ENCODE results near the gene ENHO. TPM values are rescaled to one million over a fixed set of nuclear protein-coding genes. Genes with fewer than 3 reads are reported as not detected.

Gene ENHO
- total RNA-seq, 4 donors from 2014 or later: 2.7 to 22.1 (median 16.3) TPM

DNA sequence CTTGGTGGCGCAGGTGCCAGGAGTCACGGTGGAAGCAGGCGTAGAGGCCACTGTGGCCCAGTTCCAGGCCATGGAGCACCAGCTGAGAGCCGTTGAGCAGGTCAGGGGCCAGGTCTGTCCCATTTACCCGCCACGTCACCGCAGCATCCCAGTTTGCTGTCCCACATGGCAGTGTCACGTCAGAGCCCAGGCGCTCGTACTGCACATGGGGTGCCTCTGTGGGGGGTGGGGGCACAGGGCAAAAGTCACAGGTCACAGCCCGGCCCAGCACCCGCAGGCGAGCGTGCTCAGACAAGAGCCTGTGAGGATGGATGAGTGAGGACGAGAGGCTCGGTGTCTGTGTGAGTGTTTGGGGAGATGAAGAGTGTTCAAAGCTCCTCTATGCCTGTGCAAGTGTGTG is 41.8 kb upstream of the ENHO start:
- H3K27ac ChIP-seq: no peak overlapping the region
- TF ChIP-seq EP300 (IDR thresholded peaks at IDR 0.05): no peak
- TF ChIP-seq POLR2A (IDR thresholded peaks at IDR 0.05): no peak
- TF ChIP-seq, protein P1, sequence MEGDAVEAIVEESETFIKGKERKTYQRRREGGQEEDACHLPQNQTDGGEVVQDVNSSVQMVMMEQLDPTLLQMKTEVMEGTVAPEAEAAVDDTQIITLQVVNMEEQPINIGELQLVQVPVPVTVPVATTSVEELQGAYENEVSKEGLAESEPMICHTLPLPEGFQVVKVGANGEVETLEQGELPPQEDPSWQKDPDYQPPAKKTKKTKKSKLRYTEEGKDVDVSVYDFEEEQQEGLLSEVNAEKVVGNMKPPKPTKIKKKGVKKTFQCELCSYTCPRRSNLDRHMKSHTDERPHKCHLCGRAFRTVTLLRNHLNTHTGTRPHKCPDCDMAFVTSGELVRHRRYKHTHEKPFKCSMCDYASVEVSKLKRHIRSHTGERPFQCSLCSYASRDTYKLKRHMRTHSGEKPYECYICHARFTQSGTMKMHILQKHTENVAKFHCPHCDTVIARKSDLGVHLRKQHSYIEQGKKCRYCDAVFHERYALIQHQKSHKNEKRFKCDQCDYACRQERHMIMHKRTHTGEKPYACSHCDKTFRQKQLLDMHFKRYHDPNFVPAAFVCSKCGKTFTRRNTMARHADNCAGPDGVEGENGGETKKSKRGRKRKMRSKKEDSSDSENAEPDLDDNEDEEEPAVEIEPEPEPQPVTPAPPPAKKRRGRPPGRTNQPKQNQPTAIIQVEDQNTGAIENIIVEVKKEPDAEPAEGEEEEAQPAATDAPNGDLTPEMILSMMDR (IDR thresholded peaks at IDR 0.05): no peak
- H3K4me3 ChIP-seq: no peak overlapping the region
- no peak for DNase-seq (ENCODE audit: low spot score in 2 of 2)
- H3K9me3 ChIP-seq: peaks cover 0 to 6% (median 0%) of the 10 kb centered on the region in 4 donors
- H3K4me1 ChIP-seq: peaks cover 0 to 17% (median 15%) of the 10 kb centered on the region in 4 donors
- peaks cover 0 to 32% (median 0%) of the 10 kb centered on the region in 3 donors for H3K36me3 ChIP-seq
- WGBS, 2 donors: 89 to 94% methylated on average over 16 of the region's 16 CpGs
- H3K27me3 ChIP-seq: no peaks in the 10 kb centered on the region

DNA sequence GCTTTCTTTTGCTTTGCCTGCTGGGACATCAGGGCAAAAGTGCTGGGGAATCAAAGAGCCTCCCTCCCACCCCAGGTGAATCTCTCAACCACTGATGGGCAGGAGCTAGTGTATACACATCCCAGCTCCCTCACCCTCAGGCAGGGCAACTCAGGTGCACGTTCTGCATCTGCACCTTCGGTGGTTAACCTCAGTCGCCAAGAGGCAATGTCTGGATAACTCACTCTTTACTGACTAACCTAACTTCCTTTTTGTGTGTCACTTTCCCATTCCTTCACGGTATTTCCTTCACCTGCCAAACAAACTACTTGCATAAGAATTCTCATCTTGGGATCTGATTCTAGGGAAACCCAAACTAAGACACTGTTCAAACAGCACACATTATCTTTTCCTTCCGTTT is 40.5 kb upstream of the ENHO start:
- DNase-seq (ENCODE audit: low spot score in 2 of 2): no peak
- 77 to 81% methylated on average over 5 of the region's 5 CpGs for WGBS, 2 donors
- H3K9me3 ChIP-seq: peaks cover 0 to 6% (median 0%) of the 10 kb centered on the region in 4 donors
- H3K4me1 ChIP-seq: peaks cover 0 to 27% (median 17%) of the 10 kb centered on the region in 4 donors
- H3K4me3 ChIP-seq: no peak overlapping the region
- H3K27ac ChIP-seq: no peak overlapping the region
- peaks cover 0 to 28% (median 0%) of the 10 kb centered on the region in 3 donors for H3K36me3 ChIP-seq
- no peaks in the 10 kb centered on the region for H3K27me3 ChIP-seq
- TF ChIP-seq, protein P1 (IDR thresholded peaks at IDR 0.05): no peak
- TF ChIP-seq POLR2A (IDR thresholded peaks at IDR 0.05): no peak
- no peak for TF ChIP-seq EP300 (IDR thresholded peaks at IDR 0.05)

DNA sequence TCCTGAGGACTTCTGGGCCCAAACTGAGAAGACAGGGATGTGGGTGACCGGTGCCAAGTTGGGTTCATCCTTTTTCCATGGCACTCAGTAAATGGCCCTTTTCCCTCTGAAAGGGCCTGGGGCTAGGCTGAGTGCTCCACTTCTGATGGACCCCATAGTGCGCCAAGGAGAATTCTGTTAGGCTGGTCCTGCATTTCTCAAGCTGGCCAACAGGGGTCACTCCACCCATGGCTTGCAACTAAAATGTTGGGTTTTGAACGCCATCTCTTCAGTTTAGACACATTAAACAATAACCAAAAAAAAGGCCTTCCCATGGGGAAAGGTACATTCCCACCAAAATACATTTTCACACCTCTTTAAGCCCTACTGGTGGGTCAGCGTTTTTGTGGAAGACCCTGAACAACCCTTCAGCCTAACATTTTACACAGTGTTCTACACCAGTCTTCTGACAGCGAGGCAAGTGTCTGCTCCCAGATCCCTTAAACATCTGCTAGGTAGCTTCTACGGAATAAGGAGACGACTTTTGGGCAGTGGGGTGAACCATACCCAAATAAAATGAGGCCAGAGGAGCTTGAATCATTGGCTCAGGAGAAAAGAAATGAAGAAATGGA is 39.5 kb upstream of the ENHO start:
- DNase-seq (ENCODE audit: low spot score in 2 of 2): no peak
- H3K9me3 ChIP-seq: peaks cover 0 to 6% (median 0%) of the 10 kb centered on the region in 4 donors
- H3K36me3 ChIP-seq: peaks cover 0 to 25% (median 0%) of the 10 kb centered on the region in 3 donors
- no peak for TF ChIP-seq POLR2A (IDR thresholded peaks at IDR 0.05)
- TF ChIP-seq, protein P1 (IDR thresholded peaks at IDR 0.05): peak in 1 of 5 experiments; percentile 31
- no peak overlapping the region for H3K4me3 ChIP-seq
- no peaks in the 10 kb centered on the region for H3K27me3 ChIP-seq
- H3K4me1 ChIP-seq: peaks cover 0 to 27% (median 17%) of the 10 kb centered on the region in 4 donors
- no peak overlapping the region for H3K27ac ChIP-seq
- WGBS, 2 donors: 91 to 97% methylated on average over 7 of the region's 7 CpGs

DNA sequence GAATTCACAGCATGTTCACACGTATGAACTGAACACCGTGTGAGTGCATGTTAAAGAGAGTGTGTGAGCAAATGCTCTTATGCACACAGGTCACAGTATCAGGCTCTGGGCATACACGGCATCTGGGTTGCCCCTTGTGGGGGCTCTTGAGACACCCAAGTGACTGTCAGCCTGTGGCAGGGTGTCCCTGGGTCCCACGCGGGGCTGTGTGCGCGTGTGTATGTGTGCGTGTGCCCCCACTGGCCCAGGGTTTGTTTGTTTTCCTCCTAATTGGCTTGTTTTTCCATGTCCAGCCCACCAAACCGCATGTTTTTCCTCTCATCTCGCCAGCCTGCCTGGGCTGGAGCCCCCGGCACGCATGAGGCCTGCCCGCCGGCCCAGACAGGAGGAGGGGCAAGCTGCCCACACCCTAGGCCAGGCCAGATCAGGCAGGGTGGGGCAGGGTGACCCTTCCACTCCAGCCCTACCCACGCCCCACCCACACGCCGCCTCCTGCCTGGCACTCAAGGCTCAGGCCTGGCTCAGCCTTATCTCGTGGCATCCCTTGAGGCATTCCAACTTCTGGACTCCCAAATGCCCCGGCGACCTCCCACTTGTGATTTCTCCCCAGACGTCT is 37.9 kb upstream of the ENHO start:
- Histone ChIP-seq H3K4me1 (peaks cover 0 to 27% (median 17%) of the 10 kb centered on the region in 4 donors), H3K36me3 (peaks cover 0 to 25% (median 0%) of the 10 kb centered on the region in 3 donors), H3K4me3 (no peak overlapping the region), H3K27ac (peak overlapping the region; percentile 9 to 74 (median 58)), H3K9me3 (peaks cover 0 to 6% (median 0%) of the 10 kb centered on the region in 4 donors), H3K27me3 (no peaks in the 10 kb centered on the region)
- no peak for DNase-seq (ENCODE audit: low spot score in 2 of 2)
- TF ChIP-seq, protein P1 (IDR thresholded peaks at IDR 0.05): no peak
- no peak for TF ChIP-seq EP300 (IDR thresholded peaks at IDR 0.05)
- TF ChIP-seq POLR2A (IDR thresholded peaks at IDR 0.05): no peak
- 34 to 40% methylated on average over 21 of the region's 21 CpGs for WGBS, 2 donors

All from tibial nerve (tissue), 4 donors.